HG03045 (cell line): Measurements from ENCODE around the gene SLC23A2.
"Not testable (repeated sequence)": the region's sequence is repeated elsewhere in the genome, so short reads cannot be mapped to it uniquely, and the experiment has no call there.

Experiments used
- ATAC-seq: cut with Tn5 transposase; IDR thresholded peaks from one replicate; pipeline ENCODE4 v1.9.1; 2021; ENCODE audit warnings: mild to moderate bottlenecking, moderate library complexity; ENCODE audit not compliant: unreplicated experiment

The SLC23A2 gene

GRCh38 chr20:4937407-4938319 lies 63.6 kb downstream of the SLC23A2 start:
- ATAC-seq = no peak

- no peak for ATAC-seq
These were observed 64.4 kb downstream of the SLC23A2 start for GRCh38 chr20:4936851-4937406.

GRCh38 chr20:4936392-4936850 lies 64.9 kb downstream of the SLC23A2 start:
- ATAC-seq = no peak

- ATAC-seq = no peak
These were observed 69.2 kb downstream of the SLC23A2 start for GRCh38 chr20:4932061-4932460.

- no peak for ATAC-seq
These were observed 71.5 kb downstream of the SLC23A2 start for GRCh38 chr20:4929686-4930397.

GRCh38 chr20:4926531-4927156 lies 74.7 kb downstream of the SLC23A2 start:
- ATAC-seq = no peak

GRCh38 chr20:4925842-4926530 lies 75.3 kb downstream of the SLC23A2 start:
- ATAC-seq = no peak

- ATAC-seq = no peak
These were observed 76.9 kb downstream of the SLC23A2 start for GRCh38 chr20:4924446-4924845.

- ATAC-seq = no peak
These were observed 77.3 kb downstream of the SLC23A2 start for GRCh38 chr20:4924032-4924431.

GRCh38 chr20:4922186-4922585 lies 79.1 kb downstream of the SLC23A2 start:
- ATAC-seq = no peak

GRCh38 chr20:4921271-4921670 lies 80.0 kb downstream of the SLC23A2 start:
- ATAC-seq = not testable (repeated sequence)

- no peak for ATAC-seq
These were observed 80.7 kb downstream of the SLC23A2 start for GRCh38 chr20:4920655-4921054.

GRCh38 chr20:4920131-4920530 lies 81.2 kb downstream of the SLC23A2 start:
- ATAC-seq = no peak

GRCh38 chr20:4919047-4919704 lies 82.1 kb downstream of the SLC23A2 start:
- no peak for ATAC-seq

GRCh38 chr20:4918473-4918872 lies 82.8 kb downstream of the SLC23A2 start:
- ATAC-seq = no peak

GRCh38 chr20:4916971-4917881 lies 84.1 kb downstream of the SLC23A2 start:
- no peak for ATAC-seq

- no peak for ATAC-seq
These were observed 88.2 kb downstream of the SLC23A2 start for GRCh38 chr20:4913147-4913546.

- ATAC-seq = no peak
These were observed 88.7 kb downstream of the SLC23A2 start for GRCh38 chr20:4912380-4913142.
